ENCODE measurements around the gene NCOA1.

The NCOA1 gene

GRCh38 chr2:24744356-24744755 lies 253.3 kb downstream of the NCOA1 start:
- DNase-seq (ENCODE audit: low read depth), result no peak

DNA sequence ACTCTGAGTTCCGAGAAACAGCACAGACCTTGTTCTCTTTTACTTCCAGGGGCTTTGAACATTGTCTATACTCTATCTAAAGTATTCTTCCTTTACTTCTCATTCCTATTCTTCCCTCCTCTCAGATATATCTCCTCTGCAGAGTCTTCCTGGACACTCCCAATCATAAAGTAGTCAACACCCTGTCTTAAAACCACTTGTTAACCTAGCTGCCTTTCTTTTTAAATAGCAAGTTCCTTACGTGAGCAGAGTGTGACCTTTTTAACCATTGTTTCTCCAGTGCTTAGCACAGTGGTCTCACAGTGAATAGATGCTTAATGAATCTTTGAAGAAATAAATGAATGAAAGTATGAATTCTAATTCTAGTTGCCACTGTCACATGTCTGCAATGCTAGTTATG lies 254.8 kb downstream of the NCOA1 start:
- DNase-seq (ENCODE audit: low read depth), result no peak

DNA sequence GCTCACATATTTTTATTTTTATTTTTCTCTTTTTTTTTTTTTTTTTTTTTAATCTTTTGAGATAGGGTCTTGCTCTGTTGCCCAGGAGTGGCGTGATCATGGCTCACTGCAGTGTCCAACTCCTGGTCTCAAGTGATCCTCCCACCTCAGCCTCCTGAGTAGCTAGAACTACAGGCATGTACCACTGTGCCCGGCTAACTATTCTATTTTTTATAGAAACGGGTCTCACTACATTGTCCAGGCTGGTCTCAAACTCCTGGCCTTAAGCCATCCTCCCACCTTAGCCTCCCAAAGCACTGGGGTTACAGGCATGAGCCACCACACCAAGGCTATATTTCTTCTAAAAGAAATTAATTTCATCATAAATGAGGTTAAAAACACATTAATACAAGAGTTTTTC lies 256.2 kb downstream of the NCOA1 start:
- DNase-seq (ENCODE audit: low read depth), result no peak

DNA sequence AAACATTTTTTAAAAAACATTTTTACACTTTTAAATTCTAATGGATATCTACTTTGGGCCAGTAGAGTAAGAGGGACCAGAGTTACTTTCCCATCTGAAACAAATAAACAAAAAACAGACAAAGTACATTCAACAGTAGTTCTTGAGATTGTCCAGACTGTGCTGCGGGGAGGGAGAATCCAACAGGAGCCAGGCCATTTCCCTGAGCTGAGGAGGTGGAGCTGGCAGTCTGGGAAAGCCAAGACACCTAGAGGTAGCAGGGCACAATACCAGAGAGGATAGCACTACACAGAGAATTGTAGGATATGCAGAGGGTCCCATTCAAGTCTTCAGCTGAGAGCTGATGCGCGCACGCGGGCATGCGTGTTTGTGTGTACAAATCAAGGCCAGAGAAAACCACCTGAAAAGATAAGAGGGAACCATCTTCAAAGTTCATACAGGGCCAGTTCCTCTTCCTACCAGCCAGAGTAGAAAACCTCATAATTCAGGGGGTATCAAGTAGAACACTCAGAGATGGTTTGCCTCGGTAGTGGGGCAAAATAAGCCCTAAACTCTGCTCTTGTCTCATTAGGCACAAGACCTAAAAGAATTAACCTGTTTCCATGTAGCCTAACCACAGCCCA lies 258.1 kb downstream of the NCOA1 start:
- DNase-seq (ENCODE audit: low read depth), result no peak

- DNase-seq (ENCODE audit: low read depth), result no peak
Observed at GRCh38 chr2:24754985-24755705, 264.1 kb downstream of the NCOA1 start.

GRCh38 chr2:24756789-24757188 lies 265.7 kb downstream of the NCOA1 start:
- no peak for DNase-seq (ENCODE audit: low read depth)

DNA sequence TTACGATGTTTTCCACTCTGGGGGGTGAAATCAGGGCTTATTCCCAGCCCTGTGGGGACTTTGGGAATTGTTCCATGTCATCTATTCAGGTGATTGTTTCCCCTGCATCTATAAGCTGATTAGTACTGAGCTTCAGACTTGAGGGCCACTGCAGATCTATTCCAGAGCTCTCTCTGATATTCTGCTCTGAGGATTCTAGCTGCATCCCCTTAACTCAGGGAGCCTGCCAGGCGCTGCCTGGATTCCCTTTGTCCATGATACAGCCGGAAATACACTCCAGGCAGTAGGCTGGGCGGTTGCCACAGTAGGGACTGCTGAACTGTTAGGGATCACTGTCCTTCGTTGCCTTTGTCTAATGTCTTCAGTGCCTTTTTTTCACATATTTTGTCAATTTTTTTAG lies 270.8 kb downstream of the NCOA1 start:
- DNase-seq (ENCODE audit: low read depth), result no peak

- no peak for DNase-seq (ENCODE audit: low read depth)
Observed at GRCh38 chr2:24762518-24762917, 271.5 kb downstream of the NCOA1 start.

- no peak for DNase-seq (ENCODE audit: low read depth)
Observed at GRCh38 chr2:24763843-24764242, 272.8 kb downstream of the NCOA1 start.

GRCh38 chr2:24766609-24767008 lies 275.6 kb downstream of the NCOA1 start:
- DNase-seq (ENCODE audit: low read depth), result no peak

DNA sequence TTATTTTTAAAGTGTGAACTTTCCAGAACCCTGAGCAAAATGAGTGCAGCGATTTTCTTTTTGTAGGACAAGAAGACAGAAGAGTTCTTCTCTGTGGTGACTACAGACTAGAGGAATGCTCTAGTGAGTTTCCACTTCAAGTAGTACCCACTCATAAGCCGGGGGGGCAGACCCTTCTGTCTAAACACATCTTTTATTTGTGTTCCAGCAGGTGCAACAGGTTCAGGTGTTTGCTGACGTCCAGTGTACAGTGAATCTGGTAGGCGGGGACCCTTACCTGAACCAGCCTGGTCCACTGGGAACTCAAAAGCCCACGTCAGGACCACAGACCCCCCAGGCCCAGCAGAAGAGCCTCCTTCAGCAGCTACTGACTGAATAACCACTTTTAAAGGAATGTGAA lies 277.0 kb downstream of the NCOA1 start:
- no peak for DNase-seq (ENCODE audit: low read depth)

GRCh38 chr2:24768601-24769000 lies 277.5 kb downstream of the NCOA1 start:
- no peak for DNase-seq (ENCODE audit: low read depth)

GRCh38 chr2:24771061-24771460 lies 280.0 kb downstream of the NCOA1 start:
- no peak for DNase-seq (ENCODE audit: low read depth)

DNA sequence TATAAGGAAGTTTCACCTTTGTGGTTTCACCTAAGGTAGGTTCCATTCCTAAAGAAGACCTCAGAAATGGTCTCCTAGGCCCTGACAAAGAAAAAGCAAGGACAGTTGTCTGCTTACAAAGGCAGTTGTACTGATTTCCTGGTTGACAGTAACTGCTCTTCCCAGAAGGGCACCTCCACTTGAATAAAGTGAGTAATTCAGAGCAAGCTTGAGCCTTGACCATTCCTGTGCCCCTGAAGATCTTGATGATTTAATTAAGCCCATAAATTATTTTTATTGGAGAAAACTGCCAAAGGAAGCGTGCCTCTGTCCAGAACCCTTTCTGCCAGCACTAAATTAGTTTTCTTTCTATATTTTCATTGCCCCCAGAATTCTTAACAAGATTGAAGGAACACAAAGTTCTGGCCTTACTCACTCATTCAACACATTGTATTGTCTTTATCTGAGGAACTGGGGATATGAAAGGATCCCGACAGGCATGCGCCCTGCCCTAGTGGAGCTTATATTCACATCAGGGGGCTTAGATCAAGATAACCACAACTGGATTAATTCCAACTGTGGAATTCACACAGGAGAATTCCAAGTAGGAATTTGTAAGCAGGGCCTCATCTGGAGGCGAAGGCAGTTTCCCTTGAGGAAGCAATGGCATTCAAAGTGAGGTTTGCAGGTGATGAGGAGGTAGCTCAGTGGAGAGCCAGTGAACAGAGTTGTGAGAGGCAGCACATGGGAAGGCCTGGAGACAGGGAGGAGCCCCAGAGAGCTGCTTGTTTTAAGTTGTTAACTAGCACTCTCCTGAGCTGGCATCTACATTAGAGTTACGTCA lies 280.9 kb downstream of the NCOA1 start:
- DNase-seq (ENCODE audit: low read depth), result no peak

GRCh38 chr2:24774373-24774772 lies 283.3 kb downstream of the NCOA1 start:
- no peak for DNase-seq (ENCODE audit: low read depth)

GRCh38 chr2:24779116-24779515 lies 288.1 kb downstream of the NCOA1 start:
- DNase-seq (ENCODE audit: low read depth), result no peak

DNA sequence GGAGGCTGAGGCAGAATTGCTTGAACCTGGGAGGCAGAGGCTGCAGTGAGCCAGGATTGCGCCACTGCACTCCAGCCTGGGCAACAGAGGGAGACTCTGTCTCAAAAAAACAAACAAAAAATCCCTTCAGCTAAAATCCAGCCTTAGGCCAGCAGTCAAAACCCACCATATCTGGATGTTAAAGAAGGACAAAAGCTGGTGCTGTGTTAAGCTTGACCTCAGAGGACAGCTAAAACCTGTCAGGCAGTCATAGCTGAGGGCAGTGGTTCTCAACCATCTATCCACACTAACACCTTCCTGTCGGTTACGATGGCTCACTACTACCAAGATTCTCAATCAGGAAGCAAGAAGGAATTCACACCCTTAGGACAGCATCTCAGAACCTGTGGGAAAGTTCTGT lies 292.6 kb downstream of the NCOA1 start:
- DNase-seq (ENCODE audit: low read depth), result no peak

- no peak for DNase-seq (ENCODE audit: low read depth)
Observed at GRCh38 chr2:24785671-24786321, 294.7 kb downstream of the NCOA1 start.

GRCh38 chr2:24787532-24787931 lies 296.5 kb downstream of the NCOA1 start:
- DNase-seq (ENCODE audit: low read depth), result no peak

DNA sequence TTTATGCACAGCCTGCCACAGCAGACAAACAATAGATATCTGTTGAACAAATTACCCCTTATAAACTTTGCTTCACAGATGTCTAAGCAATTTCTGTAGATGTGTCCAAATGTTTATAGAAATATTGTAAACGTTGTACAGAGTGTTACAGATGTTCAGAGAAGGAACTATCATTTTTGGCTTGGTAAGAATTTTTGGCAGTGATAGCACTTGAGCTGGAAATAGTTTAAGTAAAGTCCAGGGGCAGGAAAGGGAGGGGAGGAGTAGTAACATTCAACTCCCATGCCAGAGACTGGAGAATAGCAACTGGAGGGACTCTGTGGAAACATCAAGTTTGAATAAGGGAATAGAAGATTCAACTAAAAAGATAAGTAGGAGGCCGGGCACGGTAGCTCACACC lies 297.8 kb downstream of the NCOA1 start:
- no peak for DNase-seq (ENCODE audit: low read depth)

DNA sequence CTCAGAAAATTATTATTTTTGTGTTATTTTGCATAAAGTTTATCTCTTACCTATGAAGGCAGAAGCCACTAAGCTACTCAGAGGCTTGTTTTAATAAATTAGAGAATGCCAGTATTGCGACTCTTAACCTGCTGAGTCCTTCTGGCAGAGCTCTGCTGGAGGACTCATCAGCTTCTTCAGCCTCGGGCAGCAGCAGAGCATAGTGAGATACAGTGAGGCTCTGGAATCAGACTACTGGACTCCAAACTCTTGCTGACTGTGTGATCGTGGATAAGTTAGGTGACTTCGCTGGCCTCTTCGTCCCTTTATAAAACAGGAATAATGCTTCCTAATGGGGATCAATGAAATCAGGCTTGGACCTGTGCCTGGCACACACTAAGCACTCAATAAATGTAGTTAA lies 300.4 kb downstream of the NCOA1 start:
- no peak for DNase-seq (ENCODE audit: low read depth)

- DNase-seq (ENCODE audit: low read depth), result no peak
Observed at GRCh38 chr2:24792542-24792873, 301.5 kb downstream of the NCOA1 start.

Data from activated T-cell treated with anti-CD3 and anti-CD28 coated beads for 24 hours (primary cell).